PC-3 (cell line): Measurements from ENCODE around the gene AARS2.

Source experiments
- CTCF ChIP-seq: fragments of 300-600 bp; sonication (generic); conservative IDR thresholded peaks from 2 replicates; pipeline ENCODE4 v1.5.1; 2017; ENCODE audit warnings: antibody characterized with exemption, low read depth, mild to moderate bottlenecking, low read length
- EZH2 ChIP-seq: fragments of 300-600 bp; sonication (generic); IDR thresholded peaks from one replicate; pipeline ENCODE4 v1.6.1; 2017; ENCODE audit warnings: antibody characterized with exemption, mild to moderate bottlenecking, low read length; ENCODE audit not compliant: unreplicated experiment
- EZH2phosphoT487 ChIP-seq: fragments of 300-600 bp; sonication (generic); IDR thresholded peaks from 2 replicates; pipeline ENCODE4 v1.6.1; 2018; ENCODE audit warnings: mild to moderate bottlenecking, antibody characterized with exemption, low read length, borderline replicate concordance

GRCh38 chr6:44303842-44304241 is 9.3 kb downstream of the AARS2 start:
- TF ChIP-seq CTCF = no peak
- TF ChIP-seq EZH2 = no peak
- no peak for TF ChIP-seq EZH2phosphoT487
